ENCODE results near the gene GRM1. TPM values are rescaled to one million over a fixed set of nuclear protein-coding genes. Genes with fewer than 3 reads are reported as not detected.

Gene GRM1
- under 0.01 TPM in 1 of 2 replicates, not detected in the other for total RNA-seq

- TF ChIP-seq CTCF (IDR thresholded peaks at IDR 0.05; ENCODE audit: insufficient read depth, low read length, poor library complexity, severe bottlenecking): no peak
- DNase-seq (ENCODE audit: low read depth): no peak
- peaks cover 29% of the 10 kb centered on the region for H3K27me3 ChIP-seq (ENCODE audit: control insufficient read depth, insufficient read depth, low read length)
- H3K4me3 ChIP-seq (ENCODE audit: low read depth, low read length): peak within 1 kb of the TSS; percentile 18
- no peaks in the 10 kb centered on the region for H3K36me3 ChIP-seq (ENCODE audit: control insufficient read depth, insufficient read depth, low read length)
Measured at GRCh38 chr6:146028851-146029572, at the start of gene GRM1. TSS of gene GRM1 (plus strand) at chr6:146029062. CDS start at chr6:146029518, 456 bp downstream.

- H3K36me3 ChIP-seq (ENCODE audit: control insufficient read depth, insufficient read depth, low read length): no peaks in the 10 kb centered on the region
- no peak overlapping the region for H3K4me3 ChIP-seq (ENCODE audit: low read depth, low read length)
- H3K27me3 ChIP-seq (ENCODE audit: control insufficient read depth, insufficient read depth, low read length): no peaks in the 10 kb centered on the region
- no peak for DNase-seq (ENCODE audit: low read depth)
- TF ChIP-seq CTCF (IDR thresholded peaks at IDR 0.05; ENCODE audit: insufficient read depth, low read length, poor library complexity, severe bottlenecking): no peak
Measured at GRCh38 chr6:146009338-146009737, 19.5 kb upstream of the GRM1 start.

- H3K36me3 ChIP-seq (ENCODE audit: control insufficient read depth, insufficient read depth, low read length): no peaks in the 10 kb centered on the region
- no peaks in the 10 kb centered on the region for H3K27me3 ChIP-seq (ENCODE audit: control insufficient read depth, insufficient read depth, low read length)
- no peak for TF ChIP-seq CTCF (IDR thresholded peaks at IDR 0.05; ENCODE audit: insufficient read depth, low read length, poor library complexity, severe bottlenecking)
- no peak overlapping the region for H3K4me3 ChIP-seq (ENCODE audit: low read depth, low read length)
- DNase-seq (ENCODE audit: low read depth): no peak
Measured at GRCh38 chr6:146014233-146014632, 14.6 kb upstream of the GRM1 start.

- DNase-seq (ENCODE audit: low read depth): no peak
- TF ChIP-seq CTCF (IDR thresholded peaks at IDR 0.05; ENCODE audit: insufficient read depth, low read length, poor library complexity, severe bottlenecking): no peak
- H3K36me3 ChIP-seq (ENCODE audit: control insufficient read depth, insufficient read depth, low read length): no peaks in the 10 kb centered on the region
- no peak overlapping the region for H3K4me3 ChIP-seq (ENCODE audit: low read depth, low read length)
- H3K27me3 ChIP-seq (ENCODE audit: control insufficient read depth, insufficient read depth, low read length): no peaks in the 10 kb centered on the region
Measured at GRCh38 chr6:146017672-146018071, 11.2 kb upstream of the GRM1 start.

- DNase-seq (ENCODE audit: low read depth): no peak
- Histone ChIP-seq H3K4me3 (ENCODE audit: low read depth, low read length) (no peak overlapping the region), H3K27me3 (ENCODE audit: control insufficient read depth, insufficient read depth, low read length) (peaks cover 29% of the 10 kb centered on the region), H3K36me3 (ENCODE audit: control insufficient read depth, insufficient read depth, low read length) (no peaks in the 10 kb centered on the region)
- no peak for TF ChIP-seq CTCF (IDR thresholded peaks at IDR 0.05; ENCODE audit: insufficient read depth, low read length, poor library complexity, severe bottlenecking)
Measured at GRCh38 chr6:146026873-146027272, 2.0 kb upstream of the GRM1 start.

Measured in kidney epithelial cell (primary cell).